Measurements from ENCODE around the gene COG1.

- no peak for TF ChIP-seq EZH2phosphoT487 (IDR thresholded peaks at IDR 0.05; ENCODE audit: borderline replicate concordance, low read depth)
- no peak for TF ChIP-seq CHD2 (IDR thresholded peaks at IDR 0.05; ENCODE audit: low read length, partially characterized antibody)
- TF ChIP-seq CTCF (IDR thresholded peaks at IDR 0.05): no peak
- no peak for TF ChIP-seq MAX (IDR thresholded peaks at IDR 0.05; ENCODE audit: low read depth)
- TF ChIP-seq JUND (IDR thresholded peaks at IDR 0.05): no peak
- no peak for TF ChIP-seq GABPA (IDR thresholded peaks at IDR 0.05; ENCODE audit: low read depth)
- TF ChIP-seq POLR2AphosphoS5 (IDR thresholded peaks at IDR 0.05; ENCODE audit: low read depth, low read length): no peak
- no peak for TF ChIP-seq REST (IDR thresholded peaks at IDR 0.05; ENCODE audit: low read depth, low read length)
- TF ChIP-seq ZBTB33 (IDR thresholded peaks at IDR 0.05; ENCODE audit: borderline replicate concordance, low read depth): no peak
- TF ChIP-seq TAF1 (IDR thresholded peaks at IDR 0.05; ENCODE audit: borderline replicate concordance, low read depth, low read length): no peak
- no peak for TF ChIP-seq FOXJ3 (CRISPR knock-in tag; IDR thresholded peaks at IDR 0.05)
- no peak for TF ChIP-seq FOXM1 (IDR thresholded peaks at IDR 0.05; ENCODE audit: low read depth)
- TF ChIP-seq EP300 (IDR thresholded peaks at IDR 0.05; ENCODE audit: borderline replicate concordance in 1 of 2, low read depth in 1 of 2, low read length in 1 of 2): no peak
- TF ChIP-seq RFX5 (IDR thresholded peaks at IDR 0.05; ENCODE audit: low read length): no peak
These were observed 31.4 kb downstream of the COG1 start for GRCh38 chr17:73224237-73224636.
